Erythroblast (primary cell): ENCODE results near the gene CHRM2.

ENCODE experiments used
- GATA1 ChIP-seq: IDR thresholded peaks from 2 replicates; pipeline ENCODE4 v1.6.1; 2011; ENCODE audit warnings: low read depth, mild to moderate bottlenecking, control low read depth, low read length, moderate library complexity
- POLR2A ChIP-seq: IDR thresholded peaks from 2 replicates; pipeline ENCODE4 v1.6.1; 2011; ENCODE audit warnings: mild to moderate bottlenecking, low read length

DNA sequence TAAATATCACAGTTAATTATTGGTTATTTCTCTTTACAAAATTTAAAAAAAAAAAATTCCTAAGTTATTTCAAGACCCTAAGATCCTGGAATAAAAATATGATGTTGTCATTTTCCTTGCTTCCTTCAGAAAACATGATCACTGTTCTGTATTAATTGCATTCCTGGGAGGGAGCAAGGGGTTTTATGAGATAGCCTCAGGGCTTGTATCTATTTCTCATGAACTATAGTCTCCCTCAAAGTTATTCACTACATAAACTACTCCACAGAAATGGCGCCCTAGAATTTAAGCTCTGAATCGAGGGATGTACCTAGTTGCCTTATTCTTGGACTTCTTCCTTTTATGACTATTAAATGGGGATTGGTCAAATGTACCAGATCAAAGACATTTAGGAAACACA, 170.3 kb downstream of the CHRM2 start:
- TF ChIP-seq POLR2A (no peak), GATA1 (no peak)
